Measurements from ENCODE around the gene SCAPER. TPM values are rescaled to one million over a fixed set of nuclear protein-coding genes. Genes with fewer than 3 reads are reported as not detected.
"Not testable (repeated sequence)": the region's sequence is repeated elsewhere in the genome, so short reads cannot be mapped to it uniquely, and the experiment has no call there.

The SCAPER gene
- total RNA-seq, 1 experiment from 2014 or later: 5.2 TPM

DNA sequence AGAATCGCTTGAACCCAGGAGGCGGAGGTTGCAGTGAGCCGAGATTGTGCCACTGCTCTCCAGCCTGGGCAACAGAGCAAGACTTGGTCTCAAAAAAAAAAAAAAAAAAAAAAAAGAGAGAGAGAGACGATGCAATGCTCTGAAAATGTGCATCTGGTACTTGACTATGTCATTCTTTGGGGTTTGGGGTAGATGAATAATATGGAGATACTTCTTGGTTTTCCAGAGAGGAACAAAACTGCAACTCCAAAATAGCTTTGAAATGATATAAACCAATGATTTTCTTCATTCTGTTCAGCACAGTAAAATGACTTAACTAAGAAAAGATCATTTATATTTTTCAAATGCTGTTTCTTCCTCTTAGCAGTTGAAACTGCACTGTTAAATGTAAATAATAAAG, 409.7 kb downstream of the SCAPER start:
- DNase-seq (ENCODE audit: low read depth): no peak

DNA sequence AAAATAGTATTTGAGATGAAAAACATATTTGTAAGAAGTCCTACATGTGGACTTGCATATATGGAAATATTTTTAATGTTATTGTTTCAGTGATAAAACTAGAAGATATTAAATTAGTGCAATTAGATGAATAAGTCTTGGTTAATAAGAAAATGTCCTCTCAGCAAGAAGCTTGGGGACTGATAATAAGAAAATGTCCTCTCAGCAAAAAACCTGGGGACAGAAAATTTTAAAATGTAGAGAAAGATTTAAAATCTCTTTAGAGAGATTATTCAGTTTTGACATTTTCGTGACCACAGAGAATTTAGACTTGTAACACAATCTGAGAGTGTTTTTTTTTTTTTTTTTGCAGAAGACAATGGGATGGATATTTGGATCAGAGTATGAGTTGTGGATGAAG, 412.6 kb downstream of the SCAPER start:
- no peak for DNase-seq (ENCODE audit: low read depth)

DNA sequence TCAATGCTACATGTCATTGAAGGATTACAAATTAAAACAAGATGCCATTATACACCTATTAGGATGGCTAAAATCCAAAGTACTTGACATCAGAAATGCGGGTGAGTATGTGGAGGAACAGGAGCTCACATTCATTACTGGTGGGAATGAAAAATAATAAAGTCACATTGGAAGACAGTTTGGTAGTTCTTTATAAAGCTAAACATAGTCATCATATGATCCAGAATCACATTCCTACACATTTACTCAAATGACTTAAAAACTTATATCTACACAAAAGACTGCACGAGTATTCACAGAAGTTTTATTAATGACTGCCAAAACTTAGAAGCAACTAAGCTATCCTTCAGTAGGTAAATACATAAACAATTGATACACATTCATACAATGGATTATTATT, 421.4 kb downstream of the SCAPER start:
- no peak for DNase-seq (ENCODE audit: low read depth)

DNA sequence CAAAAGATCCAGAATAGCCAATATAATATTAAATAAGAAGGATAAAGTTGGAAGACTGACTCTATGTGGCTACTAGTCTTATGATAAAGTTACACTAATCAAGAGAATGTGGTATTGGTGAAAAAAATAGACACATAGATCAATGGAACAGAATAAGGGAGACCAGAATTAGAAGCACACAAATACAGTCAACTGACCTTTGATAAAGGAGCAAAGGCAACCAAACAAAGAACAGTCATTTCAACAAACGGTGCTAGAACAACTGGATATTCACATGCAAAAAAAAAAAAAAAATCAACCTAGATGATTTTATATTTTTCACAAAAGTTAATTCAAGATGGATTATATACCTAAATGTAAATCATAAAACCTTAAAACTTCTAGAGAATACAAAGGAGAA, 422.1 kb downstream of the SCAPER start:
- no peak for DNase-seq (ENCODE audit: low read depth)

DNA sequence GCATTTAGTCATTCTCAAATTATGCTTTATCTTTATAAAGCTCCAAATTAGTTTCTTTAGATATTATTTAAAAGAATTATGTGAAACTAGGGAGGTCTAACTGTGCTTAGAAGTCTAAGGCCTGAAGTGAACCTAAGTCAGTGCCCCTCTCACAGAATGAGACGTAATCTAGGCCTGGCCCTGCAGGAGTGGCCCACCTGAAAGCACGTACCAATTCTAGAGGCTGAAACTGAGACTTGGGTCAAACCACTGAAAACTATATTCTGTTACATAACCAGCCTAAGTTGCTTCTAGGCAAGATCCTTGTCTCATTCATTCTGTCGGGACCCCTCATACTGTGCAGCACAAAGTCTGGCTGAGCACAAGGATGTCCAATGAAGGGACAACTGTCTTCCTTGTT, 424.9 kb downstream of the SCAPER start:
- DNase-seq (ENCODE audit: low read depth): no peak

DNA sequence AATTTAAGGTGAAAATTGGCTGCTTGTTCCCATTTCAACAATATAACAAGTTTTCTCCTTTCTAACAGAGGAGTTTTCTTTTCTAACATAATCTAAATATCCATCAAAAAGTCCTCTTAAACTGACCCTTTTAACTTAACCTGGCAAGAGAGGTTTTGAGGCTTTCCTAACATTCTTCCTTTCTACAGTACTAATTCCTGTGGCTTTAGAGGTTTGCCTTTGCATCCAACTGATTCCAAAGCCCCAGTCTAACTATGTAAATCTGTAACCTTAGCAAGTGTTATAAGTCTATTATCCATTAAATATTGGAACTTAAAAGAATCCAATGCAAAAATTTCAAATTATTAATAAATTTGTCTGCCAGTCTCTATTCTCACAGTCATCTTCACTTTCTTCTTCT, 434.4 kb downstream of the SCAPER start:
- peak; percentile 57 for DNase-seq (ENCODE audit: low read depth)

DNA sequence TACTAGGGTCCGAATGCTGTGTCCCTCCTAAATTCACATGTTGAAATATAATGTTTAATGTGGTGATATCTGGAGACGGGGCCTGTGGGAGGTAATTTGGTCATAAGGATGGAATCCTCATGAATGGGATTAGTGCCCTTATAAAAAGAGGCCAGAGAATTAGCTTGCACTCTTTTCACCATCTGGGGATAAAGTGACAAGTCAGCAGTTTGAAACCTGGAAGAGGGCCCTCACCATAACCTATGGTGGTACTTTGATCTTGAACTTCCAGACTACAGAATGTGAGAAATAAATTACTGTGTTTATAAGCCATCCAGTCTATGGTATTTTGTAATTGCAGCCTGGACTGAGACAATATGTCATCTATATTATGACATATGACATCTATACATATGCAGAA, 436.4 kb downstream of the SCAPER start:
- DNase-seq (ENCODE audit: low read depth): no peak

DNA sequence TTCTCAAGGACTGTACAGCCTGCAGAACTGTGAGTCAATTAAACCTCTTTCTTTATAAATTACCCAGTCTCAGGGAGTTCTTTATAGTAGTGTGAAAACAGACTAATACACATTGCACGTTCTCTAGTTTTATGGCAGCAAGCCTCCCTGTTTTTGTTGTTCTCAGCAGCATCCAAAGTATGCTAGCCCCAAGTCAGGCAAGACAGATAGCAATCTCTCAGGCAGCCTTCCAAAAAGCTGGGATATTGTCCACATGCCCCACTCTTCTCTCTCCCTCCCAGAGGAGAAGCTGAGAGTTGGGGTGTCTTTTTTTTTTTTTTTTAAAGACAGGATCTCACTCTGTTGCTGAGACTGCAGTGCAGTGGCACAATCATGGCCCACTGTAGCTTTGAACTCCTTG, 438.0 kb downstream of the SCAPER start:
- peak; percentile 39 for DNase-seq (ENCODE audit: low read depth)

DNA sequence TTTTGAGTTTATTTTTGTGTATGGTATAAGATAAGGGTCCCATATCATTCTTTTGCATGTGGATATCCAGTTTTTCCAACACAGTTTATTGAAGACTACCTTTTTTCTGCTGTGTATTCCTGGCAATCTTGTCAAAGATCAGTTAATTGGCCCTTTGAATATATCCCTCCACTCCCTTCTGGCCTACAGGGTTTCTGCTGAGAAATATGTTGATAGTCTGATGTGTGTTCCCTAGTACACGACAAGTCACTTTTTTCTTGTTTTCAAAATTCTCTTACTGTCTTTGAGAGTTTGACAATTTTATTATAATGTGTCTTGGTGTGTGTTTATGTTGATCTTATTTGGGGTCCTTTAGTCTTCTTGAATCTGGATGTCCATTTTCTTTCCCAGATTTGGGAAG, 439.4 kb downstream of the SCAPER start:
- no peak for DNase-seq (ENCODE audit: low read depth)

DNA sequence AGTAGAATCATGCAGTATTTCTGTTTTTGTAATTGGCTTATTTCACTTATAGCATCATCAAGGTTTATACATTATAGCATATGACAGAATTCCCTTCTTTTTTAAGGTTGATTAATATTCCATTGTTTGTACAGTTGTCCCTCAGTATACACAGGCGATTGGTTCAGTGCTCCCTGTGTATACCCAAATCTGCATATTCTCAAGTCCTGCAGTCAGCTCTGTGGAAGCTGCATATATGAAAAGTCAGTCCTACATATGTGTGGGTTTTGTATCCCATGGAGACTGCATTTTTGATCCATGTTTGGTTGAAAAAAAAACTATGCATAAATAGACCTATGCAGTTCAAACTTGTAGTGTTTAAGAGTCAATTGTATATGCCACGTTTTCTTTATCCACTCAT, 440.9 kb downstream of the SCAPER start:
- no peak for DNase-seq (ENCODE audit: low read depth)

DNA sequence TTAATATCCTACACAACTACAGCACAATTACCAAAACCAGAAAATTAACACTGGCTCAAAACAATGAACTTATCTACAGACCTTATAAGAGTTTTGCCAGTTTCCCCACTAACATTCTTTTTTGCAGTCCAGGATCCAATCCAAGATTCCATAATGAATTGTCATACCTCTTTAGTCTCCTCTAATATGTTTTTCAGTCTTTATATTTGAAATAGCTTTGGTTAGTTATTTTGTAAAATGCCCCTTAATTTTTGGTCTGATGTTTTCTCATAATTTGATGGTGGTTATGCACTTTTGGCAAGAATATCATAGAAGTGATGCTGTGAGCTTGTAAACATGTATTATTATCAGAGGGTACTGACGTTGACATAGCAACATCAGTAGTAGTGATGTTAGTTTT, 444.3 kb downstream of the SCAPER start:
- DNase-seq (ENCODE audit: low read depth): peak; percentile 48

DNA sequence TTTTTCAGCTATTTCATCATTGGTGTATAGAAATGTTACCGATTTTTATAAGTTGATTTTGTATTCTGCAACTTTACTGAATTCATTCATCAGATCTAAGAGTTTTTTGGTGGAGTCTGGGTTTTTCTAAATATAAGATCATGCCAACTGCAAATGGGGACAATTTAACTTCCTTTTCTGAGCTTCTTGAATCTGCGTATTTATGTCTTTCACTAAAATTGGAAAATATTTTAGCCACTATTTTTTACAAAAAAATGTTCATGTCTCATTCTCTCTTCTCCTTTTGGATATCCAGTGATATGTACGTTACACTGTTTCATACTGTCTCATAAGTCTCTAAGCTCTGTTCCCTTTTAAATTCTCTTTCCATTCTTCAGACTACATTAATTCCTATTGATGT, 444.8 kb downstream of the SCAPER start:
- no peak for DNase-seq (ENCODE audit: low read depth)

DNA sequence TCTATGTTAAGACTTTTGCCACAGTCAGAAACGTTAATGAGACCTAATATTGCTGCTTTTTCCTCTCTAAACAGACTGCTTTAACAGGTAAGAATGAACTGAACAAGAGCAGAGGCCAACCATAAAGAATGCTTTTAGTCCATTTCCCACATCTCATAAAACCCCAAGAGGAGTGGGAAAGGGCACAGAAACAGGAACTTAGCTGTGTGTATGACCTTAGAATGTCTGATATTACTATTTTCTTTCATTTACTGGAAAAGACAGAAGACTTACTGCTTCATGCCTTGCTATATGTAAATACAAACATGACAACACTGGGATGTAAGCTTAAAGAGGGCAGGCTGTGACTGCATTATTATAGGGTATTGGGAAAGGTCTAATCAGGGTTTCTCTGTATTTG, 453.6 kb downstream of the SCAPER start:
- DNase-seq (ENCODE audit: low read depth): no peak

DNA sequence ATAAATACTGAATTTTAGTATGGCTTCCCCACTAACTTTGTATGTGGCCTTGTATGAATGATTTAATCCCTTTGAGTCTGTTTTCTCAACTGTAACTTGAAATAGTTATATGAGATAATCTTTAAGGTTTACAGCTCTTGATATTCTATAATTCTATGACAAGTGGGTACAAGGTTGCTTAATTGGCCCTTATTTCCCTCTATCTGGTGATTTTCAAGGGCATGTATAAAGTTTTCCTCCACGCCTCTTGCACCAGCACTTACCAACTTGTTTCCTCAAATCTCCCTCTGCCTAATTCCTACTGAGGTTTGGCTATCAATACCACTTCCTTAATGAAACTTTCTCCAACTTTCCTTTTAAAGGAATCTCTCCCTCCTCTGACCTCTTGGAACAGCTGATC, 455.7 kb downstream of the SCAPER start:
- DNase-seq (ENCODE audit: low read depth): no peak

DNA sequence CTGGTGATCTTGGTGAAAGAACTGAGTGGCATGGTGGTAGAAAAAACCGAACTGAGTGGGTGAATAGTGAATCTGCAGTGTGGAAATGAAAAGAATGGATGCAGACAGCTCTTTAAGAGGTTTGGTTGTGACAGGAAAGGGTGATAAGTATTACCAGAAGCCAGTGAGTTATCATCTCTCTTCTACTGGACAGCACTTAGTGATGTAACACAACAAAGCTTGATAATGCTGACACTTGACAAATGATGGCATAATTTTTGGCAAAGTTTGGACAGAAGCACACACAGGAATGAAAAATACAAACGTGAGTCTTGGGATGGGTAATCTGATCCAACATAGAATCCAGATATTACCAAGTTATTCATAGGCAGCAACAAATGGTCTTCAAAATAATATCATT, 456.4 kb downstream of the SCAPER start:
- no peak for DNase-seq (ENCODE audit: low read depth)

DNA sequence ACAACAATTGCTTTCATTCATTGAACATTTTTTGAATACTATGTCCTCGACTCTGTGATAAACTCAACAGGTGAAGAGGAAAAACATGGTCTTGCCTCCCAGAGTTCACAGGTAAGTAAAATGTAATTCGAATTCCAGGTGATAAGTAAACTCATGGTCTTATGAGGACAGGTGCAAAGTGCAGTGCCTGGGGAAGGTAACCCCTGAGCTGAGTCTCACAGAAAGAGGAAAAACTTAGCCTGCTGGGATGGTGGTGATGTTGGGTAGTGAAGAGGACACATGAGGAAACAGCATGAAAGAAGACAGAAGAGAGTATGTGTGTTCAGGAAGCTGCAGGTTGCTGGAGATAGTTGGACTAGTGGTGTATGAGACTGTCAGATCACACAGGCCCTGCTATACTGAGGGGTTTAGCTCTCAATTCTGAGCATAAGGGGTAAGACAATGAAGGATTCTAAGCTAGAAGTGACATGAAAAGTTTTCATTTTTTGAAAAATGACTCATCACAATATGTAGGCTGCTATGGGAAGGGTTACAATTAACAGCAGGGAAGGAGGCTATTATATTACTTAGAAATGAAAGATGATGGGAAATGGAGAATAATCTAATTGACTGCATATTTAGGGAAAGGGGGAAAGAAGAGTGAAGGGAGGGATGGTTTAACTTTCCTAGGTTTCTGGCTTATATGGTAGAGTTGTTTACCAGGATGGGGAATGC, 457.3 kb downstream of the SCAPER start:
- no peak for DNase-seq (ENCODE audit: low read depth)

DNA sequence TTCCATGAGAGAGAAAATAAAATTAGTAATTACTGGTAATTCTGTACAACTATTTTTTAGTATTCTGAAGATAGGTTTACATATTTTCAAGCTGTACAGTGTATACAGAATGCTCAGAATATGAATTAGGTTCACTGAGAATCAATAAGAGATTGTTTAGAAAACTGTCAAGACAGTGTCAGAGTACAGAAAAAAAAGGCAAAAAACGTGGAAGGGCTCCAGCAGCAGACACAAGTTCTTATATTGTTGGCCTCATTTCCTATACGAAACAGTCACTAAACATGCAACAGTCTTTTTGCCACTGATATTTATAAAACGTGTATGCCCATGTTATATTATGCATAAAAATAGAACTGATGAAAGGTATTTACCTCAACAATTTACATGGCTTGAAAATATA, 464.7 kb downstream of the SCAPER start:
- no peak for DNase-seq (ENCODE audit: low read depth)

DNA sequence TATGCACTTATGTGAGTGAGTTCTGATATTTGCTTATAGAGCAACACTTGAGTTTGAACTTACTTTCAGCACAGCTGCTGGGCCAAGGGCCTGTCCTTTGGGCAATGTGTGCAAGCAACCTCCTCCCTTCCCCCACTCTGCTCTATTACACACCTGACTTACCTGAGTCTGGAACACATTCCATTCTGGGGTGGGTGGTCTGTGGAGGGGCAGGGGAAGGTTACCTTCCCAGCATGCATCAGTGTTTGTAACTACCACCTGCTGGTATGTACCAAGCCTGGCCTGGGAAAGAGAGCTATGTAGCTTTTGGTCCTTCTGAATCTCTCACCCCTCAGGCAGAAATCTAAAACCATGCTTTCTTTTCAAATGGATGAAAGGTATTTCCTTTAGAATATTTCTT, 465.6 kb downstream of the SCAPER start:
- no peak for DNase-seq (ENCODE audit: low read depth)

DNA sequence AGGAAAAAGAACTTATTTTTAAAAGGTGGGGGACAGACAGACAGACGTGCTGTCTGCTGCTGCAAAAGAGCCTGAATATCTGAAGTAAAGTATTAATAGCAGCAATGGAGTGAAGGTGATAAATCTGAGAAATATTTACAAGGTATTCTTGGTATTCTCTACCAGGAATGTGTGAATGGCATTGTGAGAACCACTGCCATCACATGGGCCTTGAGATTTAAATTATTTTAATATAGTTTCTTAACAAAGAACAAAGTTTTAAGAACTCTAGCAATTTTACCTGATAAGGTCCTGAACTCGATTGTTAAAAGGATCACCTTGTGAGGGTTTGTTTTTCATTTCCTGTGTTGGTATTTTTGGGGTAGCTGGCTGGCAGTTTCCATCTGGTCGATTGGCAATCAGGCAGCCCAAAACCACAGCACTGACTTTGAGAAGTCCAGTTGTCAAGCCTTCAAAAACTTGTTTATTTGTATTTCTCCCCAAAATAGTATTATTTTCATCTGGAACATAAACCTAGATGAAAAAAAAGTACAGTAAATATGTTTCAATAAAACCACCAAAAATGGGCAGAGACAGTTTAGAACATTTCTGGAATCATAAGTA, 471.2 kb downstream of the SCAPER start:
- peak; percentile 62 for DNase-seq (ENCODE audit: low read depth)

DNA sequence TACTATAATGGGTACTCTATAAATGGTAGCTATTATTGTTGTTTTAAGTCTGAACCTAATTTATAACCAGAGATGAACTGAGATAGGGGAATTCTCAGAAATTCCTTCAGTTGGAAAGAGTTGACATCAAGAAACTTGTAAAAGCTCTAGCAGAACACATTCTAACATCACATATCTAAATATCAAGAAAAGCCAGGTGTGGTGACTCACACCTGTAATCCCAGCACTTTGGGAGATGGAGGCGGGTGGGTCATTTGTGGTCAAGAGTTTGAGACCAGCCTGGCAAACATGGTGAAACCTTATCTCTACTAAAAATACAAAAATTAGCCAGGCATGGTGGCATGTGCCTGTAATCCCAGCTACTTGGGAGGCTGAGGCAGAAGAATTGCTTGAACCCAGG, 472.1 kb downstream of the SCAPER start:
- peak; percentile 59 for DNase-seq (ENCODE audit: low read depth)

DNA sequence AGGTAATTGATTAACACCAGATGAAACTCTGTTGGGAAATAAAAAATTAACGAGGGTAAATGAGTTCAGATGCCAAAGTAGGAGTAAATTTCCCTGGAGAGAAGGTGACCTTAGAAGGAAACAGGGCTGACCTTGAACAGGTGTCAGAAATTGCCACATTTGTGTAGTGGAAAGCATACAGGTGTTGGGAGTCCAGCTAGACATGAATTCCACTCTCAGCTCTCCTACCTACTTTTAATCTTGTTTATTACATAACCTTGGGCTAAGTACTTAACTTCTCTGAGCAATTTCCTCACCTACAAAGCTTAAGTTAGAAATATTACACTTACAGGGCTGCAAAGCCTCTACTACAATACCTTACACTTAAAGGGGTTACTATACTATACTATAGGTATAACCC, 472.5 kb downstream of the SCAPER start:
- DNase-seq (ENCODE audit: low read depth): no peak

DNA sequence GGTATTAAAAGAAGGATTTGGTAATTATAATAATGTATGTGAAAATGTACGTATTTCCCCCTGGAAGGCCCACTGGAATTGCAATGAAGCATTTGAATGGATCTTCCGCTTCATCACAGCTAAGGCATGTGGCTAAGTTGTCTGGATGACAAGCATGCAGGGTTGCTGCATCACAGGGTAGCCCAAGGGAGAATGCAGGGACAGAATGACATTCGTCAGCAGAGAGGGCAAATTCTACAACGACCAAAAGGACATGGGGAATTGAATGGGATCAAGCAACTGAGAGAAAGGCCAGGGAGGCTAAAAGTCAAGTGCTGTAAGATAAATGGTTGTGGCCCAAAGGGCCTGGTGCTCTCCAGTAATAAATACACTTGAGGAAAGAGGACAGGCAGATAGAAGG, 473.2 kb downstream of the SCAPER start:
- DNase-seq (ENCODE audit: low read depth): peak; percentile 57

DNA sequence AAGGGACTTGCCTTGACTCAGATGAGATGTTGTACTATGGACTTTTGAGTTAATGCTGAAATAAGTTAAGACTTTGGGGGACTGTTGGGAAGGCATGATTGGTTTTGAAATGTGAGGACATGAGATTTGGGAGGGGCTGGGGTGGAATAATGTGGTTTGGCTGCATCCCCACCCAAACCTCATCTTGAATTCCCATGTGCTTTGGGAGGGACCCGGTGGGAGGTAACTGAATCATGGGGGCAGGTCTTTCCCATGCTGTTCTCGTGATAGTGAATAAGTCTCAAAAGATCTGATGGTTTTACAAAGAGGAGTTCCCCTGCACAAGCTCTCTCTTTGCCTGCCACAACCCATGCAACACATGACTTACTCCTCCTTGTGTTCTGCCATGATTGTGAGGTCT, 474.4 kb downstream of the SCAPER start:
- DNase-seq (ENCODE audit: low read depth): not testable (repeated sequence)

DNA sequence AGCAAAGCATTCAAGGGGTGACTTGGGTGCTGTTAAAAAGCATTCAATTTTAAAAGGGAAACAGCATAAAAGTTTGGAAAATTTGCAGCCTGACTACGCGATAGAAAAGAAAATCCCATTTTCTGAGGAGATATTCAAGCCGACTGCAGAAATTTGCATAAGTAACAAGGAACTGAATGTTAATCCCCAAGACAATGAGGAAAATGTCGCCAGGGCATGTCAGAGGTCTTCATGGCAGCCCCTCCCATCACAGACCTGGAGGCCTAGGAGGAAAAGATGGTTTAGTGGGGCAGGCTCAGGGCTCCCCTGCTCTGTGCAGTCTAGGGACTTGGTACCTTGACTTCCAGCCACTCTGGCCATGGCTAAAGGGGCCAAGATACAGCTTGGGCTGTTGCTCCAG, 475.5 kb downstream of the SCAPER start:
- DNase-seq (ENCODE audit: low read depth): no peak

All from M059J (cell line).